Endometrial microvascular endothelial cells (primary cell): ENCODE results near the gene PRTN3. TPM values are rescaled to one million over a fixed set of nuclear protein-coding genes. Genes with fewer than 3 reads are reported as not detected.

Experiments used
- in situ Hi-C: cut with HindIII; loops from 2 replicates; pipeline ENCODE4 v1.10.0; 2017; ENCODE audit warnings: low sequenced_read_pairs, low pct_unique_long_range_greater_than_20kb; ENCODE audit errors: inconsistent ontology term
- total RNA-seq: library from RNA; depleted of rRNA; stranded (reverse); fragments of >200 nt; gene quantifications from one replicate; pipeline ENCODE4 v1.2.3, GENCODE V29; 2015; ENCODE audit errors: inconsistent ontology term

PRTN3 gene
- total RNA-seq = not detected

GRCh38 chr19:840519-841206 is at the start of gene PRTN3:
PRTN3 (plus strand) TSS chr19:840999; CDS start chr19:841009, 10 bp downstream.
- in situ Hi-C loops = no loop called here

GRCh38 chr19:791007-791566 is 49.7 kb upstream of the PRTN3 start:
- in situ Hi-C loops = no loop called here

- in situ Hi-C loops = no loop called here
Observed at GRCh38 chr19:791567-792305, 49.1 kb upstream of the PRTN3 start.

- in situ Hi-C loops = no loop called here
Observed at GRCh38 chr19:792306-792885, 48.4 kb upstream of the PRTN3 start.

GRCh38 chr19:793806-794205 is 47.0 kb upstream of the PRTN3 start:
- in situ Hi-C loops = no loop called here

GRCh38 chr19:795073-795611 is 45.7 kb upstream of the PRTN3 start:
- in situ Hi-C loops = no loop called here

- in situ Hi-C loops = no loop called here
Observed at GRCh38 chr19:795691-796581, 44.9 kb upstream of the PRTN3 start.

- in situ Hi-C loops = no loop called here
Observed at GRCh38 chr19:796692-797527, 43.9 kb upstream of the PRTN3 start, which contains the start of gene PTBP1. PTBP1 (plus strand) TSS chr19:797452; CDS start chr19:797498, 46 bp downstream.

- in situ Hi-C loops = no loop called here
Observed at GRCh38 chr19:797528-798414, 43.0 kb upstream of the PRTN3 start.

GRCh38 chr19:798415-799075 is 42.3 kb upstream of the PRTN3 start:
- in situ Hi-C loops = no loop called here

GRCh38 chr19:799076-799881 is 41.5 kb upstream of the PRTN3 start:
- in situ Hi-C loops = no loop called here

- in situ Hi-C loops = no loop called here
Observed at GRCh38 chr19:800360-801029, 40.3 kb upstream of the PRTN3 start.

GRCh38 chr19:801030-801860 is 39.6 kb upstream of the PRTN3 start:
- in situ Hi-C loops = no loop called here

GRCh38 chr19:801861-802497 is 38.8 kb upstream of the PRTN3 start:
- in situ Hi-C loops = no loop called here
